Measurements from ENCODE around the gene OR2B3.
"Not testable (repeated sequence)": the region's sequence is repeated elsewhere in the genome, so short reads cannot be mapped to it uniquely, and the experiment has no call there.

OR2B3 gene

GRCh38 chr6:29087213-29087612, at the start of gene OR2B3:
OR2B3 (minus strand) TSS chr6:29087313; CDS start chr6:29087248, 65 bp downstream.
- DNase-seq (ENCODE audit: low read depth): no peak

- no peak for DNase-seq (ENCODE audit: low read depth)
Measured at GRCh38 chr6:29131691-29132090, 44.6 kb upstream of the OR2B3 start.

GRCh38 chr6:29130644-29131043, 43.5 kb upstream of the OR2B3 start:
- DNase-seq (ENCODE audit: low read depth): no peak

GRCh38 chr6:29129326-29130012, 42.4 kb upstream of the OR2B3 start:
- DNase-seq (ENCODE audit: low read depth): no peak

- DNase-seq (ENCODE audit: low read depth): not testable (repeated sequence)
Measured at GRCh38 chr6:29114964-29115363, 27.9 kb upstream of the OR2B3 start.

- no peak for DNase-seq (ENCODE audit: low read depth)
Measured at GRCh38 chr6:29112135-29112534, 25.0 kb upstream of the OR2B3 start.

GRCh38 chr6:29107758-29108157, 20.6 kb upstream of the OR2B3 start, which contains the start of gene OR2J3:
OR2J3 (plus strand) TSS chr6:29108058; CDS start chr6:29111891, 3,833 bp downstream.
- DNase-seq (ENCODE audit: low read depth): no peak

GRCh38 chr6:29099190-29099589, 12.1 kb upstream of the OR2B3 start, which contains the start of gene OR2J1:
OR2J1 (plus strand) TSS chr6:29099490; CDS start chr6:29100943, 1,453 bp downstream.
- no peak for DNase-seq (ENCODE audit: low read depth)

- no peak for DNase-seq (ENCODE audit: low read depth)
Measured at GRCh38 chr6:29097803-29098202, 10.7 kb upstream of the OR2B3 start.

GRCh38 chr6:29092957-29093356, 5.8 kb upstream of the OR2B3 start:
- DNase-seq (ENCODE audit: low read depth): no peak

GRCh38 chr6:29082457-29082856, 4.7 kb downstream of the OR2B3 start:
- no peak for DNase-seq (ENCODE audit: low read depth)

- no peak for DNase-seq (ENCODE audit: low read depth)
Measured at GRCh38 chr6:29081312-29081711, 5.8 kb downstream of the OR2B3 start.

- no peak for DNase-seq (ENCODE audit: low read depth)
Measured at GRCh38 chr6:29079203-29079602, 7.9 kb downstream of the OR2B3 start.

GRCh38 chr6:29071831-29072723, 15.0 kb downstream of the OR2B3 start:
- no peak for DNase-seq (ENCODE audit: low read depth)

- DNase-seq (ENCODE audit: low read depth): no peak
Measured at GRCh38 chr6:29051680-29052079, 35.4 kb downstream of the OR2B3 start.

GRCh38 chr6:29045075-29045474, 42.0 kb downstream of the OR2B3 start, which contains the start of gene OR2W1:
OR2W1 (minus strand) TSS chr6:29045175; CDS start chr6:29045175, 0 bp downstream.
- DNase-seq (ENCODE audit: low read depth): no peak

Measured in activated T-cell treated with anti-CD3 and anti-CD28 coated beads for 24 hours (primary cell).